OCI-LY3 (cell line): ENCODE data around the gene GAS2L3.
A peak's percentile ranks its signal among the peaks of the same experiment; 100 is the strongest.

Experiments
- EZH2phosphoT487 ChIP-seq: fragments of 200-600 bp; shearing (Covaris generic); IDR thresholded peaks from 2 replicates; pipeline ENCODE4 v1.6.1; 2018; ENCODE audit warnings: antibody characterized with exemption, mixed run types, low read depth
- TF ChIP-seq, protein P1 (sequence below): fragments of 200-600, 300-600 bp; sonication (generic); IDR thresholded peaks from 2 replicates; pipeline ENCODE4 v1.5.1; 2014; ENCODE audit warnings: antibody characterized with exemption, low read length, low read depth

DNA sequence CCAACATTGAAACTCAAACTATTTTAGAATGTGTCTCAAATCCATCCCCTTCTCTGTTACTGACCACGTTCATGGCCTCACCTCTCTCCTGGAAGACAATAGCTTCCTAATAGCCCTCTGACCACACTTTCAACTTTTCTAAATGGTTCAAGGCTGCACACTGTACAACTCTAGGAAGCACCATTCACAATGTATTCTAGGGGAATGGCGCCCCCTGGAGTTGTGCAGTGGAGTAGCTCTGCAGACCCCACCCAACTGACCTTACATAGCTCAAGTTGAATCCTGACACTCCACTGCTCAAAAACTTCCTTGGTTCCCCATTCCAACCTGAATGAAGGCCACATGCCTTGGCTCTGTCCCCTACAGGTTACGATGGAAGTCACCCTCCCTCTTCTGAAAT, 77.6 kb downstream of the GAS2L3 start:
- TF ChIP-seq EZH2phosphoT487 = no peak
- TF ChIP-seq, protein P1, sequence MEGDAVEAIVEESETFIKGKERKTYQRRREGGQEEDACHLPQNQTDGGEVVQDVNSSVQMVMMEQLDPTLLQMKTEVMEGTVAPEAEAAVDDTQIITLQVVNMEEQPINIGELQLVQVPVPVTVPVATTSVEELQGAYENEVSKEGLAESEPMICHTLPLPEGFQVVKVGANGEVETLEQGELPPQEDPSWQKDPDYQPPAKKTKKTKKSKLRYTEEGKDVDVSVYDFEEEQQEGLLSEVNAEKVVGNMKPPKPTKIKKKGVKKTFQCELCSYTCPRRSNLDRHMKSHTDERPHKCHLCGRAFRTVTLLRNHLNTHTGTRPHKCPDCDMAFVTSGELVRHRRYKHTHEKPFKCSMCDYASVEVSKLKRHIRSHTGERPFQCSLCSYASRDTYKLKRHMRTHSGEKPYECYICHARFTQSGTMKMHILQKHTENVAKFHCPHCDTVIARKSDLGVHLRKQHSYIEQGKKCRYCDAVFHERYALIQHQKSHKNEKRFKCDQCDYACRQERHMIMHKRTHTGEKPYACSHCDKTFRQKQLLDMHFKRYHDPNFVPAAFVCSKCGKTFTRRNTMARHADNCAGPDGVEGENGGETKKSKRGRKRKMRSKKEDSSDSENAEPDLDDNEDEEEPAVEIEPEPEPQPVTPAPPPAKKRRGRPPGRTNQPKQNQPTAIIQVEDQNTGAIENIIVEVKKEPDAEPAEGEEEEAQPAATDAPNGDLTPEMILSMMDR = peak; percentile 42
